GM19238 (cell line): Measurements from ENCODE around the gene P2RX2.

Source experiments
- DNase-seq: peaks from one replicate; pipeline ENCODE4 v3.0.0; 2011; ENCODE audit warnings: low spot score; ENCODE audit not compliant: insufficient read length

The P2RX2 gene

GRCh38 chr12:132618683-132619043 lies at the start of gene P2RX2:
P2RX2 (plus strand) TSS chr12:132618776; CDS start chr12:132618817, 41 bp downstream.
- no peak for DNase-seq

GRCh38 chr12:132568826-132569480 lies 49.6 kb upstream of the P2RX2 start:
- no peak for DNase-seq

- DNase-seq = no peak
Observed at GRCh38 chr12:132569856-132570480, 48.6 kb upstream of the P2RX2 start.

GRCh38 chr12:132570635-132571034 lies 47.9 kb upstream of the P2RX2 start:
- DNase-seq = no peak

- DNase-seq = no peak
Observed at GRCh38 chr12:132571051-132571450, 47.5 kb upstream of the P2RX2 start.

GRCh38 chr12:132571598-132571997 lies 47.0 kb upstream of the P2RX2 start:
- no peak for DNase-seq

- no peak for DNase-seq
Observed at GRCh38 chr12:132572106-132572505, 46.5 kb upstream of the P2RX2 start.

GRCh38 chr12:132572801-132573760 lies 45.5 kb upstream of the P2RX2 start:
- DNase-seq = no peak

GRCh38 chr12:132574271-132574996 lies 44.1 kb upstream of the P2RX2 start:
- no peak for DNase-seq

- DNase-seq = no peak
Observed at GRCh38 chr12:132575661-132576060, 42.9 kb upstream of the P2RX2 start.

- DNase-seq = no peak
Observed at GRCh38 chr12:132576701-132577100, 41.9 kb upstream of the P2RX2 start.

GRCh38 chr12:132577191-132577920 lies 41.2 kb upstream of the P2RX2 start:
- no peak for DNase-seq

GRCh38 chr12:132578118-132578517 lies 40.5 kb upstream of the P2RX2 start:
- no peak for DNase-seq

- no peak for DNase-seq
Observed at GRCh38 chr12:132578826-132579225, 39.8 kb upstream of the P2RX2 start.

GRCh38 chr12:132579744-132580143 lies 38.8 kb upstream of the P2RX2 start:
- no peak for DNase-seq

GRCh38 chr12:132580701-132581292 lies 37.8 kb upstream of the P2RX2 start:
- no peak for DNase-seq

GRCh38 chr12:132581348-132582057 lies 37.1 kb upstream of the P2RX2 start:
- DNase-seq = no peak

- no peak for DNase-seq
Observed at GRCh38 chr12:132582058-132582420, 36.5 kb upstream of the P2RX2 start.

- no peak for DNase-seq
Observed at GRCh38 chr12:132582582-132583410, 35.8 kb upstream of the P2RX2 start.
